Ovary (tissue), 9 donors: ENCODE data around the gene IGSF10. TPM values are rescaled to one million over a fixed set of nuclear protein-coding genes. Genes with fewer than 3 reads are reported as not detected.

Source experiments
- DNase-seq, 5 donors: peaks; one replicate each; pipeline ENCODE4 v3.0.0-alpha.2; 2019 to 2020
- H3K27ac ChIP-seq, 2 donors: fragments of 200-600 bp; one replicate each; pipeline versions ENCODE4 v1.5.1 to v1.8.0; 2019 to 2022
- H3K27me3 ChIP-seq: fragments of 200-600 bp; one replicate; pipeline ENCODE4 v1.8.0; 2022
- H3K36me3 ChIP-seq: fragments of 200-600 bp; sonication (generic); one replicate; pipeline ENCODE4 v1.5.1; 2019
- H3K4me1 ChIP-seq: one replicate; pipeline ENCODE4 v1.8.1; 2013; ENCODE audit warnings: mild to moderate bottlenecking, moderate library complexity; ENCODE audit not compliant: insufficient read depth
- H3K4me3 ChIP-seq: fragments of 200-600 bp; sonication (generic); one replicate; pipeline ENCODE4 v1.5.1; 2017
- H3K9me3 ChIP-seq, 2 donors: fragments of 200-600 bp in 1 of 2; sonication (generic) in 1 of 2; one replicate each; pipeline versions ENCODE4 v1.5.1 to v1.8.1; 2013 to 2019; ENCODE audit warnings: mild to moderate bottlenecking in 1 of 2, moderate library complexity in 1 of 2
- CTCF ChIP-seq, 3 donors: fragments of 450-650 bp in 2 of 3; fragments of 200-600 bp in 1 of 3; IDR thresholded peaks; one replicate each; pipeline versions ENCODE4 v1.5.1 to v1.8.0; 2016 to 2022; ENCODE audit warnings: antibody characterized with exemption in 3 of 3, mild to moderate bottlenecking in 1 of 3
- EP300 ChIP-seq: sonication (generic); formaldehyde crosslinking; IDR thresholded peaks from one replicate; pipeline ENCODE4 v1.6.1; 2017; ENCODE audit warnings: antibody characterized with exemption
- POLR2A ChIP-seq: fragments of 450-650 bp; IDR thresholded peaks from one replicate; pipeline ENCODE4 v1.6.1; 2017; ENCODE audit warnings: antibody characterized with exemption, mild to moderate bottlenecking, moderate library complexity
- WGBS, 3 donors: extraction: QIAGEN DNeasy Blood & Tissue Kit in 1 of 3; methylation state at CpG; one replicate each; pipeline versions ENCODE4 v1.1.5 to v1.1.7; 2013 to 2017; 5-methylcytosine and 5-hydroxymethylcytosine counted together
- intact Hi-C, 4 donors: fragments of 100-400 bp; cut with DNase I; formaldehyde crosslinking; loops; one replicate each; pipeline versions ENCODE4 v1.11.0 to v1.15.1; 2022 to 2023
- polyA plus RNA-seq, 2 donors: library from polyadenylated mRNA; stranded (reverse); fragments of 200-250 nt in 1 of 2; fragments of 350-450 nt in 1 of 2; fragmentation: Illumina TruSeq in 1 of 2; extraction: RNeasy Lipid Tissue Mini Kit (QIAGEN cat#74804) in 1 of 2; gene quantifications; one replicate each; pipeline ENCODE4 v1.2.3, GENCODE V29; 2013 to 2014
- small RNA-seq: library from RNA; depleted of rRNA; stranded (forward); fragments of <200 nt; gene quantifications from one replicate; pipeline ENCODE3, GENCODE V24; 2016
- total RNA-seq, 7 donors: library from RNA; depleted of rRNA in 2 of 7; stranded (reverse); fragments of >200 nt in 2 of 7; fragmentation: NEBNext Ultra II Directional in 3 of 7; extraction: Animal tissue kit (Norgen Biotek cat#: 25700) in 3 of 7; gene quantifications; one replicate each; pipeline versions ENCODE4 v1.1.0 to v1.2.4, GENCODE V29; 2016 to 2023
- donor health status: DM: no; HTN: no; CAD: no; lungs with moderate emphysema.
- donor health status: DM: no; HTN: no; CAD: no.
- donor health status: Bipolar disorder and iron deficiency.
- donor health status: DM: yes; HTN: yes; CAD: no.
- donor health status: DM: no; HTN: no; CAD: no.
- donor health status: DM: yes; HTN: yes; CAD: no.

Gene IGSF10
- total and polyA plus RNA-seq, 9 donors, result 12.1 to 59.5 (median 34.3) TPM

GRCh38 chr3:151419806-151420205, 41.1 kb downstream of the IGSF10 start:
- no peaks in the 10 kb centered on the region for H3K27me3 ChIP-seq
- no peak overlapping the region for H3K4me3 ChIP-seq
- no peak for DNase-seq
- no peak overlapping the region for H3K27ac ChIP-seq
- H3K36me3 ChIP-seq, result no peaks in the 10 kb centered on the region
- H3K9me3 ChIP-seq, result no peaks in the 10 kb centered on the region
- TF ChIP-seq EP300 (no peak), POLR2A (no peak), CTCF (IDR thresholded peaks at IDR 0.05) (no peak)
- H3K4me1 ChIP-seq, result peaks cover 2% of the 10 kb centered on the region
- WGBS, 3 donors, result 74 to 82% (median 74%) methylated on average over 6 of the region's 6 CpGs
- intact Hi-C loops, result no loop called here

GRCh38 chr3:151415289-151415688, 45.6 kb downstream of the IGSF10 start:
- TF ChIP-seq EP300, result no peak
- TF ChIP-seq POLR2A, result no peak
- TF ChIP-seq CTCF (IDR thresholded peaks at IDR 0.05), result no peak
- Histone ChIP-seq H3K36me3 (no peaks in the 10 kb centered on the region), H3K4me1 (no peaks in the 10 kb centered on the region), H3K4me3 (no peak overlapping the region), H3K27ac (no peak overlapping the region), H3K27me3 (no peaks in the 10 kb centered on the region), H3K9me3 (no peaks in the 10 kb centered on the region)
- intact Hi-C loops, result no loop called here
- 37 to 39% (median 37%) methylated on average over 1 of the region's 1 CpG for WGBS, 3 donors
- no peak for DNase-seq

- Histone ChIP-seq H3K27me3 (no peaks in the 10 kb centered on the region), H3K4me3 (no peak overlapping the region), H3K27ac (no peak overlapping the region), H3K4me1 (no peaks in the 10 kb centered on the region), H3K9me3 (no peaks in the 10 kb centered on the region), H3K36me3 (no peaks in the 10 kb centered on the region)
- 81 to 90% (median 89%) methylated on average over 5 of the region's 5 CpGs for WGBS, 3 donors
- TF ChIP-seq POLR2A (no peak), EP300 (no peak), CTCF (IDR thresholded peaks at IDR 0.05) (no peak)
- intact Hi-C loops, result no loop called here
- no peak for DNase-seq
These were observed 47.9 kb downstream of the IGSF10 start for GRCh38 chr3:151412989-151413388.

Small RNA genes within 50 kb of the gene (small RNA-seq; reads per million reads assigned to genes)
- not detected for gene AC117454.1

Other genes starting within 250 kb of the IGSF10 start
- 1 to 10 TPM in 2 of 7 donors, under 1 TPM in 4, not detected in 1; 0.28 to 1.2 (median 0.70) TPM for gene P2RY14, start 182.5 kb downstream of the IGSF10 start, total RNA-seq
- gene P2RY14, start 182.5 kb downstream of the IGSF10 start, polyA plus RNA-seq, result 1 to 10 TPM in 1 of 2 donors, under 1 TPM in 1; 0.54 to 2.8 TPM
- under 1 TPM in 1 of 7 donors, not detected in 6; 0.23 TPM for gene GPR87, start 144.2 kb downstream of the IGSF10 start, total RNA-seq
- not detected for gene GPR87, start 144.2 kb downstream of the IGSF10 start, polyA plus RNA-seq
- gene P2RY13, start 131.5 kb downstream of the IGSF10 start, total RNA-seq, result 1 to 10 TPM in 1 of 7 donors, under 1 TPM in 6; 0.27 to 1.6 (median 0.56) TPM
- gene P2RY13, start 131.5 kb downstream of the IGSF10 start, polyA plus RNA-seq, result 1 to 10 TPM in 1 of 2 donors, under 1 TPM in 1; 0.31 to 5.8 TPM
- gene P2RY12, start 76.3 kb downstream of the IGSF10 start, total RNA-seq, result 1 to 10 TPM in 3 of 7 donors, under 1 TPM in 4; 0.22 to 1.7 (median 0.69) TPM
- gene P2RY12, start 76.3 kb downstream of the IGSF10 start, polyA plus RNA-seq, result 1 to 10 TPM in 1 of 2 donors, under 1 TPM in 1; 0.19 to 1.3 TPM